HG03025 (cell line): ENCODE data around the gene NDST3.

Experiments used
- ATAC-seq: cut with Tn5 transposase; IDR thresholded peaks from one replicate; pipeline ENCODE4 v1.9.1; 2021; ENCODE audit warnings: mild to moderate bottlenecking, moderate library complexity; ENCODE audit not compliant: unreplicated experiment, low FRiP score

Gene NDST3

GRCh38 chr4:118034053-118034785 is at the start of gene NDST3:
Gene NDST3, plus strand, starts transcription at chr4:118034486. Its CDS starts 19,425 bp downstream, at chr4:118053911.
- ATAC-seq, result no peak

GRCh38 chr4:117986321-117986720 is 48.0 kb upstream of the NDST3 start:
- ATAC-seq, result no peak

- ATAC-seq, result no peak
Measured at GRCh38 chr4:117987464-117987863, 46.8 kb upstream of the NDST3 start.

DNA sequence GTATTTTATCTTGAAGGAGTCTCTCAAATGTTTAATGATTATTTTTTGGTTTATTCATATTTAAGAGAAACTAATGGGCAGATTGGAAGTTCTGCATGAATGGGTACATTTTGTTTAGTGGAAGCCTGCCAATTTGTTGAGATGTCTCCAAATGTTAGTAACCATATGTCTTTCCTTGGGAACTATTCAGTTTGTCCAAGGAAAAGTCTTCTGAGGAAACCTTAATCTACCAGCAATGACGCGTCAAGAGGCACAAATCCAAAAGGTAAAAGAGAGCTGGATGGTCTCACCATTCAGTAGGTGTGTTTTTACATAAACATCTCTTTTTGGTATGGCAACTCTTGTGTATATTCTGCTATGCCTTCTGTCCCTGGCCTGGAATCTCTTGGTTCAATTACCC is 37.4 kb upstream of the NDST3 start:
- no peak for ATAC-seq

- no peak for ATAC-seq
Measured at GRCh38 chr4:118004088-118004487, 30.2 kb upstream of the NDST3 start.

DNA sequence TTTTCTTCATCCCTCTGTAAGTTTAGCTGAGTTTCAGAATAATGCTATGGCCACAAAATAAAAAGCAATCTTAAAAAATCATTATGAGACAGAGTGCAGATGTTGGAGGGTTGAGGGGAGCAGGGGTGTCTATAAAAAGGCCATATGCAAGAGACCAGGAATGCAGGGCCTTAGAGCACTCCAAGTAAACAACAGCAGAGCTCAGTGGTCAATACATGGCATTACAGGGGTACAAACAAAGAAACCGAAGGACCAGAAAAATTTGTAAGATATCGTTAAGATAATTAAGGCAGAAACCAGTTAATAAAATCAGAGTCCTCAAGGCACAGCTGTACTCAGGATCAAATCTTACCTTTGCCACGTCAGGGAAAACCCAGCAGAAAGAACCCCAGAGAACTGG is 28.4 kb upstream of the NDST3 start:
- ATAC-seq, result no peak

GRCh38 chr4:118012142-118012541 is 22.1 kb upstream of the NDST3 start:
- ATAC-seq, result no peak

DNA sequence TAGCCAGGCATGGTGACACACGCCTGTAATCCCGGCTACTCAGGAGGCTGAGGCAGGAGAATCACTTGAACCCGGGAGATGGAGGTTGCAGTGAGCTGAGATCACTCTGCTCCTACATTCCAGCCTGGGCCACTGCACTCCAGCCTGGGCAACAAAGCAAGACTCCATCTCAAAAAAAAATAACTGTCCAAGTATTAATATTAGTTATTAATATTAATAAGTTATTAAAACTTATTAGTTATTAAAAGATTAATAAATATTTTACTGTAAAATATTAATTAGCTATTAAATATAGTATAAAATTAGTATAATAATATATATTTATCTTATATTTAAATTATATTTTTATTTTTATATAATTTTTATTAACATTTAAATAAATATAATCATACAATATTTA is 19.5 kb upstream of the NDST3 start:
- no peak for ATAC-seq

DNA sequence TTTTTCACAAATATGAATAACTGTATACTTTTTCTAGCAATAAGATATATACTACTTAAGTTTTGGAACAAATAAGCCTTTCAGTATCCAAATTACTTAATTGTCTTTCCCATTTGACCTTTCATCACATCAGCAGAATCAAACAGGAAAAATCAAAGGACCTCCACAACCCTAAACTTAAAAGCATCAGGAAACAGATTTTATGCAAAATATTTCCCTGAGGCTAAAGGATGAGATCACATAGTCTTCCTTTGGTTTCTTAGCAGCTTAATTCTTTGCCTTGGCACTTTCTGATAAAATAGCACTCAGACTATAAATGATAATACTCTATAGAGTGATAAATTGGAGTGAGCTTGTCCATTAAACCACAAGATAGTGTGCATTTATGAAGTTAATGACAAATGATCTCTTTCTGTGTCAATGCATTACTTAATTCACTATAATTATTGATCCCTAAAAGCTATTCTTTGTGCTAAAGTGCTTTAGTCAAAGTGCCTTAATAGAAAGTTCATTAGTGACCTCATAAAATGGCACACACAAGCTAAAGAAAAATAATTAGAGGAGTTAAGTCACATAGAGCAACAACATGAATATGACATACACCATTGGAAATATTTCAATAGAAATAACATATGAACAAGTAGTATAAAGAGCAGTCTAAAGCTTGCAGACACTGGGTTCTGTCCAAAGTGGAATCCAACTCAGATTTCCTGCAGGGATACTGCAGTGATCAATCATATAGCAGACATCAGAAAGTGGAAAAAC is 15.7 kb upstream of the NDST3 start:
- no peak for ATAC-seq

GRCh38 chr4:118026806-118027205 is 7.5 kb upstream of the NDST3 start:
- no peak for ATAC-seq

- no peak for ATAC-seq
Measured at GRCh38 chr4:118029224-118029623, 5.1 kb upstream of the NDST3 start.

DNA sequence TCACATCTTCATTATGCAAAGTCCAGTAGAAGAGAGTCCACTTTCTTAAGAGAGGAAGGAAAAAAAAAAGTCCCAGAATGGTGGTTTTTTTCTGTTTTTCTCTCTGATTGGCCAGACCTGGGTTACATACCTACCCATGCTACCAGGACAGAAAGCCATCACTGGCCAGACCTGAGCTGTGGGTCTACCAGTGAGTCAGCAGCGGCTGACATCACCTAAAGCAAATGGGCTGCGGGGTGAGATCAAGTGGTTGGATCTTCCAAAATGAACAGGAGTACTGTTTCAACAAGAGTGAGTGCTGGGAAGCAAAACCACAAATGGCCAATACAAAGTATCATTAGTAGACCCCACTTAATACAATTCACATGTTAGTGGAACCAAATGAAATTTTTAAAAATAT is 1.6 kb upstream of the NDST3 start:
- ATAC-seq, result no peak

DNA sequence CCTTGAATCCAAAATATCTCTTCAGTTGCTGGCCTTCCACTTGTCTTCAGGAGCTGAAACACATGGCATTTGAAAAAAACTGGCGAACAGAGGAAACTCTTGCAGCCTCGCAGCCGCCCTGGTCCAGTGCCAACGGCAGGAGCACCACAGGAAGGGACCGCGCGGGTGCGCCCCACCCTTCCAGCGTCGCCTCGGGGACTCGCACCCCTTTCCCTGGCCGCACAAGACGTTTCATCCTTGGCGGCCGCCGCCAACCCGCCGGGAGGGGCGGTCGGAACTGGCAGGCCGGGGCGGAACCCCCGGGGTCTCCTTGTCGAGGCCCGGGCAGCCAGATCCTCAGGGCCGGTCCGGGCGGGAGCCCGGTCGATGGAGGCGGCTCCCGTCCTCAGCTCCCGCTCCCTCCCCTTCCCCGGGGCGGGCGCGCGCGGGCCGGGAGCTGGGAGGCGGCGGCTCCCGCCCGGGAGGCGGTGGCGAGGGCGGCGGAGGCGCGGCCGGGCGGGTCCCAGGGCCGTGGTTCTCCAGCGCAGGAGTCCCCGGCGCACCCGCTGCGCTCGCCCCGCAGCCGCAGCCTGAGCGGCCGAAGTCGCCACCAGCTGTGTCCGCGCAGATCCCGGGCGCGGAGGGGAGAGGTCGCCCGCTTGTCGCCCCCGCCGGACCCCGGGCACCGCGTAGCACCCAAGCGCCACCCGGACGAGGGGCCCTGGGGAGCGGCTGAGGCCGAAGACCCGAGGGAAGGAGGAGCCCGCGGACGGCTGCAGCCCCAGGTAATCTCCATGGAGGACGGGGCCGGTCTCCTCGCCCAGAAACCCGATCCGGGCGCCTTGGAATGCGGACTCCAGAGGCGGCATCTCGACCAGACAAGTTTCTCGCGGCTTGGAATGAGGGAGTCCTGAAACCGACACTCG is 886 bp upstream of the NDST3 start:
- no peak for ATAC-seq

DNA sequence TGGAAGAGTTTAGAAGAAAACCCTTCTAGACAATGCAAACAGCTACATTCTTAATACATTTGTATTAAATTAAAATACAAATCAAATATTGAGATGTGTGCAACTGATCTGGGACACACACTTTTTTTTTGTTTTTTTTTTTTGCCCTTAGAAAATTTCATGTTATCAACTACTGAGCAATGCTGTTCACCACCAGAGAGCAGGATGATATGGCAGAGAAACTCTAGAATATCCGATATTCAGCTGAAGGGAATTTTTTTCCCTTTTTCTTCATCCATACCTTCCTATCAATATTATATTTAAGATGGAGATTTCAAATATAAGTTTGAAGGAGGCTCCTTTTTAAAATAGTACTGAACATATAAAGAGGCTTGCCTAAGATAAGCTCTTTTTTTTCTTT is 1.0 kb downstream of the NDST3 start:
- ATAC-seq, result no peak

DNA sequence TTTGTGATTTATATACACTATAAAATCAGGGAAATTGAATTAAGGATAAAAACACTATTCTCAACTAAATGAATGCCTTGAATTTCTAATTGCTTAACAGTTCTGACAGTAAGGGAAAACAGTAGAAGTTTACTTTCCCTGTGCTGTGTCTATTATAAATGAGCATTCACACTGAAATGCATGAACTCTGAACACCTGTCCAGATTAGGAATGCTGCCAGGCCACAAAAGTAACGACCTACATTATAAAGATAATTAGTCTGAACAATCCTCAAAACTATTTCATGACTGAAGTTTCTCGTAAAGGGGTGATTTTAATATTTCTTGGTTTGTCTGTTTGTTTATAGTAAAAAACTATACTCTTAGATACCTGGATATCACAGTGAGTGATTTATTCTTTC is 2.0 kb downstream of the NDST3 start:
- no peak for ATAC-seq

DNA sequence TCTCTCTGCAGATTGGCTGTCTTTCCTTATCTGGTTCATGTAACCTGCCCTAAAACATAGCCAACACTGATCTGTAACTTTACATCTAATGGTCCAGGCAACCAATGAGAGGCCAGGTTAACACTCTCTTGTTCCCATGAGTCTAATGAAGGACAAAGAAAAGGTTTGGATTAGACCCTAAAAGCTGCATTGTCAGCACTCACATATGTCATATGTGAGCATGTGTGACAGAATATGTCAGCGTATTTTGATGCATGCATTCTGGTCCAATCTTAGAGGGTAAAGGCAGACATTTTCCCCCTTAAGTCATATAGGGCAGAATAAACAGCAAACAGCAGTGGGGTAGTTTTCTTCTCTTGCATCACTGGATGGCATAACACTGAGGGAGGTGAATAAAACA is 3.7 kb downstream of the NDST3 start:
- no peak for ATAC-seq

- ATAC-seq, result no peak
Measured at GRCh38 chr4:118046323-118046722, 12.0 kb downstream of the NDST3 start.

GRCh38 chr4:118047043-118047442 is 12.8 kb downstream of the NDST3 start:
- ATAC-seq, result no peak

DNA sequence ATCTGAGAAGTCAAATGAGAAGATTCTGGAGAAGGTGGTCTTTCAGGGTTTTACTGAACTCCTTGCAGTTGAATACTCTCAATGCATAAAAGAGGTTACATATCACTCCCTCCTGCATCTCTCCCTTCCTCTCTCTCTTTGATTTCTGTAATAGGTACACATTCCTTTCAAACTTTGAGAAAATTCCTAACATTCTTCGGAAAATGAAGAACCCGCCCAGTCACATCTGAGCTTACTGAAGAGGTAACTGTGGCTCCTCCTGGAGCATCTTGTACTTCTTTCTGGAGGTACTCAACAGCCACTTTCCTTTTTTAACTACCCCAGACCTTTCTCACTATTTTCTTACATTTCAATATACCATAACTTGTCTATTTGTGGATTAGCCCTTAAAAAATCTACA is 24.7 kb downstream of the NDST3 start:
- ATAC-seq, result no peak

- ATAC-seq, result no peak
Measured at GRCh38 chr4:118059397-118059796, 25.1 kb downstream of the NDST3 start.
